ENCODE data around the gene IGSF21. TPM values are rescaled to one million over a fixed set of nuclear protein-coding genes. Genes with fewer than 3 reads are reported as not detected.

Gene IGSF21
- total RNA-seq, 6 experiments from 2014 or later = not detected

GRCh38 chr1:18126616-18127015 is 19.0 kb downstream of the IGSF21 start:
- no peak overlapping the region for H3K4me3 Mint-ChIP-seq
- H3K9me3 Mint-ChIP-seq = peaks cover 26% of the 10 kb centered on the region
- peaks cover 3% of the 10 kb centered on the region; the same call in 1 of the 2 replicates for H3K27me3 Mint-ChIP-seq (ENCODE audit: insufficient read depth)
- H3K27ac Mint-ChIP-seq = no peak overlapping the region
- TF ChIP-seq, protein P1, sequence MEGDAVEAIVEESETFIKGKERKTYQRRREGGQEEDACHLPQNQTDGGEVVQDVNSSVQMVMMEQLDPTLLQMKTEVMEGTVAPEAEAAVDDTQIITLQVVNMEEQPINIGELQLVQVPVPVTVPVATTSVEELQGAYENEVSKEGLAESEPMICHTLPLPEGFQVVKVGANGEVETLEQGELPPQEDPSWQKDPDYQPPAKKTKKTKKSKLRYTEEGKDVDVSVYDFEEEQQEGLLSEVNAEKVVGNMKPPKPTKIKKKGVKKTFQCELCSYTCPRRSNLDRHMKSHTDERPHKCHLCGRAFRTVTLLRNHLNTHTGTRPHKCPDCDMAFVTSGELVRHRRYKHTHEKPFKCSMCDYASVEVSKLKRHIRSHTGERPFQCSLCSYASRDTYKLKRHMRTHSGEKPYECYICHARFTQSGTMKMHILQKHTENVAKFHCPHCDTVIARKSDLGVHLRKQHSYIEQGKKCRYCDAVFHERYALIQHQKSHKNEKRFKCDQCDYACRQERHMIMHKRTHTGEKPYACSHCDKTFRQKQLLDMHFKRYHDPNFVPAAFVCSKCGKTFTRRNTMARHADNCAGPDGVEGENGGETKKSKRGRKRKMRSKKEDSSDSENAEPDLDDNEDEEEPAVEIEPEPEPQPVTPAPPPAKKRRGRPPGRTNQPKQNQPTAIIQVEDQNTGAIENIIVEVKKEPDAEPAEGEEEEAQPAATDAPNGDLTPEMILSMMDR (IDR thresholded peaks at IDR 0.05) = no peak
- no peak for DNase-seq
- H3K36me3 Mint-ChIP-seq (ENCODE audit: low read depth) = no peaks in the 10 kb centered on the region
- H3K4me1 Mint-ChIP-seq (ENCODE audit: low read depth) = no peaks in the 10 kb centered on the region

DNA sequence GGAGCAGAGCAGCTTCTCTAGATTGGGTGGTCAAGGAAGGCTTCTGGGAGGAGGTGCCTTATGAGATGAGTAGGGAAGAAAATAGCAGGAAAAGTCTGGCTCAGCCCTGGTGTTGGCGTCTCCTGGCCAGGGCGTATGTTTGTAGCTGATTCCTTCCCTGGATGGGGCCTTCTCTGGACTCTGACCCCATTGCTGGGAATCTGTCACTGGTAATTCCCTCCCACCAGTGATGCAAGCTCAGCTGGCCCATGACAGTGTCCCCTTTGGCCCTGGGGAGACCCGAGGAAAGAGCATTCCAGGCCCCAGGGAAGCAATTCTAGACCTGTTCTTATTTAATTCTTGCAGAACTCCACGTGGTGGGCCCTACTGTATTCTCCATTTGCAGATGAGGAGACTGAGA is 20.7 kb downstream of the IGSF21 start:
- H3K4me1 Mint-ChIP-seq (ENCODE audit: low read depth) = no peaks in the 10 kb centered on the region
- H3K27ac Mint-ChIP-seq = no peak overlapping the region
- TF ChIP-seq, protein P1 (IDR thresholded peaks at IDR 0.05) = no peak
- 0 out of 2 replicates have a peak, but pooled peaks cover 3% of the 10 kb centered on the region for H3K27me3 Mint-ChIP-seq (ENCODE audit: insufficient read depth)
- no peaks in the 10 kb centered on the region for H3K36me3 Mint-ChIP-seq (ENCODE audit: low read depth)
- peaks cover 31% of the 10 kb centered on the region for H3K9me3 Mint-ChIP-seq
- no peak overlapping the region for H3K4me3 Mint-ChIP-seq
- DNase-seq = no peak

DNA sequence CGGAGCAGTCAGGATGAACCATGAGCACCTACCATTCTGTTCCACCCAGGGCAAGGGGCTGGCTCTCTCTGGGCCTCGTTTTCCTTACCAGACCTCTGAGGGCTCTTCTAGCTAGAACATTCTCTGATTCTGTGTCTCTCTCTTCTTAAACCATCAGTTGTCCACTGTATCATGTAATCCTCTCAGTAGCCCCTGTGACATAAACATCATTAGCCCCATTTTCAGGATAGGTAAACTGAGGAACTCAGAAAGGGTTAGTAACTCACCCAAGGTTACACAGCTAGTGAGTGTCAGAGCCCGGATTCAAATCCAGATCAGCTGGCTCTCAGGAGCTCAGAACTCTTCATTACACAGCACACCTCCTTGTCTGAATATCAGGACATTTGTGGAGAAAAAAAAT is 22.8 kb downstream of the IGSF21 start:
- no peak for DNase-seq
- Mint-ChIP-seq H3K27ac (no peak overlapping the region), H3K4me1 (ENCODE audit: low read depth) (no peaks in the 10 kb centered on the region), H3K36me3 (ENCODE audit: low read depth) (no peaks in the 10 kb centered on the region), H3K9me3 (peaks cover 31% of the 10 kb centered on the region), H3K27me3 (ENCODE audit: insufficient read depth) (peaks cover 6% of the 10 kb centered on the region; the same call in 1 of the 2 replicates), H3K4me3 (no peak overlapping the region)
- TF ChIP-seq, protein P1 (IDR thresholded peaks at IDR 0.05) = no peak

GRCh38 chr1:18132022-18132710 is 24.6 kb downstream of the IGSF21 start:
- DNase-seq = no peak
- no peak overlapping the region for H3K4me3 Mint-ChIP-seq
- TF ChIP-seq, protein P1 (IDR thresholded peaks at IDR 0.05) = no peak
- H3K36me3 Mint-ChIP-seq (ENCODE audit: low read depth) = no peaks in the 10 kb centered on the region
- peaks cover 35% of the 10 kb centered on the region for H3K9me3 Mint-ChIP-seq
- H3K27ac Mint-ChIP-seq = no peak overlapping the region
- H3K4me1 Mint-ChIP-seq (ENCODE audit: low read depth) = no peaks in the 10 kb centered on the region
- H3K27me3 Mint-ChIP-seq (ENCODE audit: insufficient read depth) = peaks cover 4% of the 10 kb centered on the region; the same call in 1 of the 2 replicates

GRCh38 chr1:18132711-18133541 is 25.3 kb downstream of the IGSF21 start:
- TF ChIP-seq, protein P1 (IDR thresholded peaks at IDR 0.05) = no peak
- Mint-ChIP-seq H3K27me3 (ENCODE audit: insufficient read depth) (peaks cover 4% of the 10 kb centered on the region; the same call in 1 of the 2 replicates), H3K4me3 (no peak overlapping the region), H3K36me3 (ENCODE audit: low read depth) (no peaks in the 10 kb centered on the region), H3K4me1 (ENCODE audit: low read depth) (no peaks in the 10 kb centered on the region), H3K27ac (no peak overlapping the region), H3K9me3 (peaks cover 35% of the 10 kb centered on the region)
- DNase-seq = no peak
